ENCODE results near the gene KDM4B.

Gene KDM4B

DNA sequence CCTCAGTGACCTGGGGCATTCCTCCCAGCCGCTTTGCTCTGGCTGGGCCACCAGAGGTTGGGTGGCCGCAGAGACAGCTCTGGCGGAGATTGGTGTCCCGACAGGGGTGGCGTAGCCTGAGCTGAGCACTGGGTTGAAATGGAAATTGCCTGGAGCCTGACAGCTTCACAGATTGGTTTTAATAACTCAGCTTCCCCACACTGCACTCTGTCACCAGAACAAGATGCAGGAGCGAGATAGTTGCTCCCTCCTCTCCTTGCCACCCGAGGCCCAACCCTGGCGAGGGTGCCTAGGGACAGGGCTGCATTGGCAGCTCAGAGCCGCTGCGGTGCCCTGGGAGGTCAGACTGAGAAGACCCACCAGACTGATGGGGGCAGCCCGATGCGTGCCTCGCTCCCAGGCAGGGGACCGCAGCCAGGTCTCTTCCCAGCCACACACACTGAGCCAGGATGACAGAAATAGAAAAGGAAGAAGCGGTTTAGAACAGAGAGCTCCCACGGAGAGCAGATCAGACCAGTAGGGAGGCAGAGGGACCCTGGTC is 84.1 kb downstream of the KDM4B start:
- no peak for DNase-seq

DNA sequence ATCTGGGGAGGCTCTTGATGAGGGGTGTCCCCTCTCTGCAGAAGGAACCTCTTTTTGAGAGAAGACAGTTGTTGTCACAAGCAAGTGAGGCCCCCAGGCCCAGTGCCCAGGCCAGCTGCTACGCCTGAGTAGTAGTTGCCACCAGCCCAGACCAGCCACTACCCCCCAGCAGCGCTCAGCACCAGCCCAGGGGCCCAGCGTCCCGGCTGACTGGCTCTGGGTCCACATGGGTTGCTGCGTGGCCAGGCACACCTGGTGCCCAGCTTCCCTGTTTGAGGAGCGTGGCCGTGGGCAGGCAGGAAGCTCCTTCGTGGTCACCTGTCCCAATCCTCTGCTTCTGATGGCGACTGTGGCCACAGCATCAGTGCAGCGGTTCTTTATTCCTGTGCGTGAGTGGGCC is 84.7 kb downstream of the KDM4B start:
- no peak for DNase-seq

DNA sequence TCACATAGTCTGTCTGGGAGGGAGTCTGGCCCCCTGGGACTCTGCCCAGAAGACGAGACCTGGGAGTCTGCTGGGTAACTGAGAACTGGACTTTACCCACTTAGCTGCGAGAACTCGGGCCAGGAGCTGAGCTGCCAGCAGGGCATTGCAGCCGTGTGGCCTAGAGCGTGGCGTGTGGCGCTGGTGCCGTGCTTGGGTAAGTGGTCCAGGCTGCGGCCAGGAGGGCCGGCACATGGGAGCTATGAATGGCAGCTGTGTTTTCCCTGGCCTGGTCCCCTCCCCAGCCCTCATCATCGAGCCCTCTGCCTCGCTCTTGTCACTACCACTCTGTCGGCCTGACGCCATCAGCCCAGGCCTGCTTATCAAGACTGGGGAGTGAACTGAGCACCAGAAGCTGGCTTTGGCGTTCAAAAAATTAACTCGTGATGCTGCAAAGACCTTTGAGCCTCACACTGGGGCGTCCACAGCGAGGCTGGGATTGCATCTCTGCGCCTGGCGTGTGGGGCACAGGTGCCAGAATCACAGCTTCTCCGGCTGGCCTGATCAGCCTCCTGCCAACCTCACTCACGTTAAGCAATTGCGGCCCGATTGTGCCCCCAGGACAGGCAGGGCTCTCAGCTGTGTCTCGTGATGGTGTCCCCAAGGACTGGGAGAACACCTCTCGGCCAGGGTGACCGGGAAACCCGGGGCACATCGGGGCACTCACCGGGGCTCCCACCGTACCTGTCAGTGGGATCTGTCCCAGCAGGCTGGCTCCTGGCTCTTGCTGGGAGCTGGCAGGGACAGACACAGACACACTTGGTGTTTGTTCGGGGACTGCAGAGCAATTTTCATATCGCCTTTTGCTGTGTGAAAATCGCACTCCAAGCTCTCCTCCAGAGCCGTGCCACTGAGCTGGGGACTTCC is 85.9 kb downstream of the KDM4B start:
- no peak for DNase-seq

- DNase-seq, result no peak
Observed at GRCh38 chr19:5055457-5055776, 86.5 kb downstream of the KDM4B start.

- DNase-seq, result no peak
Observed at GRCh38 chr19:5057860-5058259, 88.9 kb downstream of the KDM4B start.

DNA sequence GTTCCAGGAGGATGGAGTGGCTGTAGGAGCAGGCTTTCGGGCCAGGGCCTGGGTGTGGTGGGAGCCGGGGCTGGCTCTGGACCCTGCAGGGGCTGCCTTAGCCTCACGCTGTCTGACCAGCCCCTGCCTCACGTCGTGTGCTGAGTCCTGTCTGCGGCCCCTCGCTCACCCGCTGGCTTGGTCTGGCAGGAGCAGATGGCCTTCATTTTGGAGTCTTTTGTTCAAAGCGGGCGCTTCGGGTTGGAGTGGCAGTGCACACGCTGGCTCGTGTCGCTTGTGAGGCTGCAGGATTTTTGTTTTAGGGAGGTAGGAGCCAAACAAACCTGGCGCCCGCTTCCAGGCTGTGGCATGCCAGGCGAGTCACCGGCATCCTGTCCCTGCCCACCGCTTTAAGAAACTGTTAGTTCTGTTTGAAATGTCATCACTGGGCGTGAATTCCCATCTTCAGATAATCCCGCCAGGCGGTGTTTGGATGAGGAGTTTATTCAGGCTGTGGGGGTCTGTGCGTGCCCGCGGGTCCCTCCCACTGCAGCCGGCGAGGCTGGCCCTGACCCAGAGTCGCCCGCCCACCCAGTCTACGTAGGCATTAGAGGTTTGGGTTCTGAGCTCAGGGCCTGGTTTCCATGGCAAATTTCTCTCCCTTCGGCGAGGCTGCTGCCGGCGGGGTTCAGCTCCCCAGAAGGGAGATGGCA is 89.8 kb downstream of the KDM4B start:
- DNase-seq, result no peak

DNA sequence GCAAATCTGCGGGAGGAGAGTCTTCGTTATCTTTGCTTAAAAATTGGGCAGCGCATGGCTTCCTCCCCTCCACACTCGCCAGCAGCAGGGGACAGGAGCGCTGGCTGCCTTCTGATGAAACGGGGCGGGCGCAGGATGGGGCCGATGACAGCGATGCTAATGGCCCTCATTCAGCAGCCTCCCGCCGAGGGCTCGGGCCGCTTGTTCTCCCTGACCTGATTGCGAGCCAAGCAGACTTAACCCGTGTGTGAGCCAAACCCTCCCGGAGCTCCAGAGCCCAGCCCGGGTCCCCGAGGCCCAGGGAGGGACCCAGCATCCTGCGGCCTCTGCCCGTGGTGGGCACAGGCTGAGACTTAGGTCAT is 90.3 kb downstream of the KDM4B start:
- no peak for DNase-seq

- no peak for DNase-seq
Observed at GRCh38 chr19:5059793-5060192, 90.9 kb downstream of the KDM4B start.

GRCh38 chr19:5062195-5062594 is 93.3 kb downstream of the KDM4B start:
- DNase-seq, result no peak

- no peak for DNase-seq
Observed at GRCh38 chr19:5062799-5063198, 93.9 kb downstream of the KDM4B start.

DNA sequence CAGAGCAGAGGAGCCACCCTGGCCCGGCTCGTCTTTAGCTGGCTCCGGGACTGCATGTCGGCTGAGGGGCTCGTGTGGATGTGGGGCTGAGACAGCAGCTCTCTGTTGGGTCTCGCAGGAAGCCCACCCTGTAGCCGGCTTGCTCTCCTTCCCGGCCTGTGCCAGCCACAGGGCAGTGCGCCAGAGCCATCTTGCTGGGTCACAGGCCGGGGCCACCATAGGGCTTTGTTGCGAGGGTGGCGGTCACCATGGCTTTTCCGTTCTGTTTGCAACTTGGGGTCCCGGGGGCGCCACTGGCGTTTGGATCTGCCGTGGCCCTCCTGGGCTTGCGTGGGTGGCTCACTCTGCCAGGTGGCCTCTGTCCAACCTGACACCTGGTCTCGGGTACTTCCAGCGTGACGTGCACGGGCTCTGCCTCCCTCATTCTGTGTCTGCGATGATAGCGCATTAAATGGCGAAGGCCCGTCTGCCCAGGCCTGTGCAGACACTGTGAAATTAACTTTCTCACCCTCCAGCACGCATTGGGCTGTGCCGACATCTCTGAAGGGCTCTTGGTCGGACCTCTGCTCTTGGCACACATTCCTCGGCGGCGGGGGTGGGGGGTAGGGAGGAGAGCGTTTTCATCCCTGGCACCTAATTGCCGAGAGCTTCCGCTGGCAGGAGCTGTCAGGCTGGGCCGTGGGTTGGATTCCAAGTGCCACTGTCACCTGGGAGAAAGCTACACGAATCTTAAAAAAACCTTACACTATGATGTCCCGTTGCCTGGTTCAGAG is 95.1 kb downstream of the KDM4B start:
- no peak for DNase-seq

GRCh38 chr19:5064896-5065295 is 96.0 kb downstream of the KDM4B start:
- no peak for DNase-seq

DNA sequence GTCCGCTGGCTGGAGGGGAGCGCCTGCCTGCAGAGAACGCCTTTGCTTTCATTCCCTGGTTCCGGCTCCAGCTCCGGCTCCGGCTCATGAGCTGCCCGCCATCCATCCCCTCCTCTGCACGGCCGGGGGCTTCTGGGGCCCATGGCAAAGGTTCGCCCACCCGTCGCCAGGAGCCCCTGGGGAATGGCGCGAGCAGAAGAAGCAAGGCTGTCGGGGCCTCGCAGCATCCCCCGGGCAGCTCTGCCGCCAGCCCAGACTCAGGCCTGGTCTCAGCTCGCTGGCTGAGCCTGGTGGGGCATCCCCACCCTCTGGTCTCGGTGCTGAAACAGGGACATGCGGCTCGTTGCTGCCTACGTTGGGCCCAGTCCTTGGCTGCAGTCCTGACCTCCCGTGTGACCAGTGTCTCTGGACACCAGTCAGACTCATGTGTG is 96.8 kb downstream of the KDM4B start:
- no peak for DNase-seq

GRCh38 chr19:5066768-5067167 is 97.9 kb downstream of the KDM4B start:
- no peak for DNase-seq

GRCh38 chr19:5067678-5068077 is 98.8 kb downstream of the KDM4B start:
- no peak for DNase-seq

- no peak for DNase-seq
Observed at GRCh38 chr19:5068233-5069072, 99.5 kb downstream of the KDM4B start.

- DNase-seq, result no peak
Observed at GRCh38 chr19:5070331-5070730, 101.4 kb downstream of the KDM4B start.

DNA sequence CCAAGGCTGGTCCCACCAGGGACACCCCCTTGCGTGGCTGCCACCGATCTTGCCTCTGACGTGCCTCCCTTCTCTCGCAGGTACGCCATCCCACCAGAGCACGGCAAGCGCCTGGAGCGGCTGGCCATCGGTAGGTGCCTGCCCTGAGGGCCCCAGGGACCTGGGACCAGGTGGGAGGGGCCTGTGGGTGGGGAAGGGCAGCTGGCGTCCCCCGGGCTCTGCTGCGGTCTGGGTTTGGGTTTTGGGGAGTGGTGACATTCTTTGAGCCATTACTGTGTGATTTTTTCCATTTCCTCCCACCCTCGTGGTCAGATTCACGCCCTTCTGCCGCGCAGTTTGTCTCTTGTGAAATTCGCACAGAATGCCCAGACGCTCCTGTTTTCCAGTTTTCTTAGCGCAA is 102.0 kb downstream of the KDM4B start:
- no peak for DNase-seq

DNA sequence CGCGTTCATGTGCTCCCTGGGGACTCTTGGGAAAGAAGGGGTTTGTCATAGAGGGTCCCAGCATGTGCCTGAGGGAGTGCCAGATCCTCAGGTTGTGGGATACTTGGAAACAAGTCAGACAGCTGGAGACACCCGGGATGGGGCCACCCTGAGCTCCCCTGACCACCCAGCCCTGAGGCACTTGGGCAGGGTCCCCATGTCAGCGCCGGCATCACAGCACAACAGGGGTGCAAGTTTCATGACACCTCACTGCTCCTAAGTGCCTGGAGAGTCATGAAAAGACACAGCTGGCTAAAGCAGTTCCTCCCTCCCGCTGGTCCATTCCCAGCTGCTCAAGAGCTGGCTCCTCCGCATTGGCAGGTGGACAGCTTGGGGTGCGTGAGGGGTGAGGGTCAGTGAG is 102.7 kb downstream of the KDM4B start:
- no peak for DNase-seq

GRCh38 chr19:5072115-5072514 is 103.2 kb downstream of the KDM4B start:
- no peak for DNase-seq

- DNase-seq, result no peak
Observed at GRCh38 chr19:5073153-5073844, 104.4 kb downstream of the KDM4B start.

- DNase-seq, result no peak
Observed at GRCh38 chr19:5074407-5074806, 105.5 kb downstream of the KDM4B start.
